ENCODE measurements around the gene MTUS2. TPM values are rescaled to one million over a fixed set of nuclear protein-coding genes. Genes with fewer than 3 reads are reported as not detected.

Gene MTUS2
- total RNA-seq, 4 donors from 2014 or later: 0.20 to 1.6 (median 0.25) TPM; not detected in 1

GRCh38 chr13:29227576-29227975 is 407.4 kb downstream of the MTUS2 start:
- no peaks in the 10 kb centered on the region for H3K36me3 ChIP-seq
- in situ Hi-C loops (cut with MboI; ENCODE audit: low sequenced_read_pairs in 4 of 4): no loop called here
- intact Hi-C loops (cut with DNase I; ENCODE audit: low total_unique reads): no loop called here
- no peaks in the 10 kb centered on the region for H3K4me1 ChIP-seq
- no peaks in the 10 kb centered on the region for H3K27me3 ChIP-seq
- H3K4me3 ChIP-seq: no peak overlapping the region
- ATAC-seq: no peak
- H3K9me3 ChIP-seq: no peaks in the 10 kb centered on the region
- H3K27ac ChIP-seq: no peak overlapping the region
- no peak for DNase-seq
- no peak for TF ChIP-seq POLR2A (IDR thresholded peaks at IDR 0.05)
- TF ChIP-seq CTCF (IDR thresholded peaks at IDR 0.05 in 4 of 5, conservative IDR thresholded peaks at IDR 0.05 in 1 of 5): no peak

GRCh38 chr13:29230299-29230845 is 410.2 kb downstream of the MTUS2 start:
- TF ChIP-seq POLR2A (IDR thresholded peaks at IDR 0.05) (no peak), CTCF (IDR thresholded peaks at IDR 0.05 in 4 of 5, conservative IDR thresholded peaks at IDR 0.05 in 1 of 5) (no peak)
- Histone ChIP-seq H3K4me3 (no peak overlapping the region), H3K27ac (no peak overlapping the region), H3K27me3 (no peaks in the 10 kb centered on the region), H3K4me1 (no peaks in the 10 kb centered on the region), H3K9me3 (no peaks in the 10 kb centered on the region), H3K36me3 (no peaks in the 10 kb centered on the region)
- DNase-seq (no peak), ATAC-seq (no peak)
- in situ Hi-C loops (cut with MboI; ENCODE audit: low sequenced_read_pairs in 4 of 4): no loop called here
- intact Hi-C loops (cut with DNase I; ENCODE audit: low total_unique reads): no loop called here

GRCh38 chr13:29239653-29240525 is 419.8 kb downstream of the MTUS2 start:
- Histone ChIP-seq H3K9me3 (no peaks in the 10 kb centered on the region), H3K4me3 (no peak overlapping the region), H3K4me1 (no peaks in the 10 kb centered on the region), H3K27me3 (no peaks in the 10 kb centered on the region), H3K36me3 (no peaks in the 10 kb centered on the region), H3K27ac (no peak overlapping the region)
- in situ Hi-C loops (cut with MboI; ENCODE audit: low sequenced_read_pairs in 4 of 4): no loop called here
- ATAC-seq (no peak), DNase-seq (no peak)
- intact Hi-C loops (cut with DNase I; ENCODE audit: low total_unique reads): no loop called here
- TF ChIP-seq POLR2A (IDR thresholded peaks at IDR 0.05) (no peak), CTCF (IDR thresholded peaks at IDR 0.05 in 4 of 5, conservative IDR thresholded peaks at IDR 0.05 in 1 of 5) (no peak)

DNA sequence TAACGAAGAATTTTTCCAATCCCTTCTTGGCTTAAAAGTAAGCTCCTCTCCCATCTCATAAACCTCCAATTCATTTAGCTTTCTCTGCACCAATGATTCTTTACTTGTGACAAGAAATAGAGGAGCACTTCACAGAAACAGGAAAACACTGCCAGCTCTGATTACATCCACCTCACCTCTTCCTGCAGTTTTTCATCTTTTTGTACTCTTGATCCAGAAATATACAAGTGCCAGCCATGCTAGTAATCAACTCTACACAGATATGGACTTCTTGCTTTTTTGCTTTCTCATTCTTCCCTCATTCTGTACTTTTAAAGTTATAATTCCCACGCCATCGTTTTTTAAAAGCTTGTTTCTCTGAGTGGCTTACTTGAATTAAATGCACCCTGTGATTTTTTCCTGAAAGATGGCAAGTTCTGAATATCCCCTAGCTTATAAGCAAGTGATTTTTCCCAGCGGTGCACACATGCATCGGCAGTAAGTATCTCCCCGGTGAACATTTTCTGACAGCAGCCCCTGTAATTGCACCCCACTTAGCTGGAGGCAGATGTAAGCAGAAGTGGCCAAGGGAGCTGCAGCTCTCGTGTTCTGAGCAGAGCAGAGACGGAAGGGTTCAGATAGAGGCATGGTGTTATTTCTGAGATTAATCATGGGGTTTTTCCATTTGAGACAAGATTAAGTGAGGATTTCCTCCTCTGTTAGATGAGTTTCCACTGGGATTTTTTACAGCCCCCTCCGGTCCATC is 434.7 kb downstream of the MTUS2 start:
- Histone ChIP-seq H3K27me3 (no peaks in the 10 kb centered on the region), H3K4me3 (no peak overlapping the region), H3K27ac (no peak overlapping the region), H3K4me1 (no peaks in the 10 kb centered on the region), H3K36me3 (no peaks in the 10 kb centered on the region), H3K9me3 (no peaks in the 10 kb centered on the region)
- intact Hi-C loops (cut with DNase I; ENCODE audit: low total_unique reads) (no loop called here), in situ Hi-C loops (cut with MboI; ENCODE audit: low sequenced_read_pairs in 4 of 4) (no loop called here)
- ATAC-seq (no peak), DNase-seq (no peak)
- TF ChIP-seq POLR2A (IDR thresholded peaks at IDR 0.05): no peak
- no peak for TF ChIP-seq CTCF (IDR thresholded peaks at IDR 0.05 in 4 of 5, conservative IDR thresholded peaks at IDR 0.05 in 1 of 5)

Data from gastrocnemius medialis (tissue), 4 donors.